NT2/D1 (cell line): ENCODE results near the gene HLA-DQB2.

ENCODE experiments used
- SUZ12 ChIP-seq: IDR thresholded peaks from 2 replicates; pipeline ENCODE4 v1.6.1; 2011; ENCODE audit not compliant: insufficient read length, insufficient read depth; ENCODE audit errors: extremely low read depth
- YY1 ChIP-seq: IDR thresholded peaks from 2 replicates; pipeline ENCODE4 v1.6.1; 2011; ENCODE audit not compliant: insufficient read length, insufficient read depth
- ZNF274 ChIP-seq: IDR thresholded peaks from 2 replicates; pipeline ENCODE4 v1.6.1; 2011; ENCODE audit warnings: mild to moderate bottlenecking, low read depth, low read length

- TF ChIP-seq SUZ12 = no peak
- TF ChIP-seq YY1 = no peak
- no peak for TF ChIP-seq ZNF274
Observed at GRCh38 chr6:32792901-32793435, 29.6 kb upstream of the HLA-DQB2 start.
